ENCODE data around the gene SPATA13. TPM values are rescaled to one million over a fixed set of nuclear protein-coding genes. Genes with fewer than 3 reads are reported as not detected.

SPATA13 gene
- total RNA-seq, 1 experiment from 2014 or later, result 28.7 TPM

GRCh38 chr13:24267801-24268200 is 107.3 kb downstream of the SPATA13 start:
- ChIA-PET POLR2A (ENCODE audit: unreplicated experiment) (no interaction called here), CTCF (no interaction called here)
- Histone ChIP-seq H3K79me2 (ENCODE audit: low read depth) (no peaks in the 10 kb centered on the region; the same call in 1 of the 2 replicates), H3K27ac (no peak overlapping the region), H3K4me1 (replicated peaks; ENCODE audit: insufficient read depth) (no peaks in the 10 kb centered on the region), H3K4me3 (no peak overlapping the region), H3K9me3 (ENCODE audit: insufficient read depth, low read depth) (no peaks in the 10 kb centered on the region), H3K9me2 (ENCODE audit: insufficient read depth) (no peaks in the 10 kb centered on the region), H4K20me1 (ENCODE audit: insufficient read depth) (peaks cover 9% of the 10 kb centered on the region; the same call in 1 of the 2 replicates), H3K4me2 (no peak overlapping the region), H3F3A (ENCODE audit: insufficient read depth, low read depth) (no peaks in the 10 kb centered on the region), H3K36me3 (ENCODE audit: low read depth) (no peaks in the 10 kb centered on the region), H3K27me3 (ENCODE audit: insufficient read depth, low read depth) (no peaks in the 10 kb centered on the region), H2AFZ (no peak overlapping the region)
- DNase-seq, result no peak
- TF ChIP-seq EZH2 (IDR thresholded peaks at IDR 0.05; ENCODE audit: low read depth), result no peak
- TF ChIP-seq CTCF (conservative IDR thresholded peaks at IDR 0.05), result no peak
- intact Hi-C loops (cut with micrococcal nuclease; ENCODE audit: unreplicated experiment), result no loop called here
- BruUV-seq (replicated peaks), result no TSS peak

- ChIA-PET CTCF (no interaction called here), POLR2A (ENCODE audit: unreplicated experiment) (interaction anchor here (0.5 kb wide), 1 partner anchor 156 kb away, joined by 3 read pairs; no protein-coding TSS in a partner anchor)
- no peak for TF ChIP-seq EZH2 (IDR thresholded peaks at IDR 0.05; ENCODE audit: low read depth)
- TF ChIP-seq CTCF (conservative IDR thresholded peaks at IDR 0.05), result no peak
- Histone ChIP-seq H3K27ac (no peak overlapping the region), H3K9me3 (ENCODE audit: insufficient read depth, low read depth) (no peaks in the 10 kb centered on the region), H3K79me2 (ENCODE audit: low read depth) (no peaks in the 10 kb centered on the region; the same call in 1 of the 2 replicates), H3K4me3 (no peak overlapping the region), H3K9me2 (ENCODE audit: insufficient read depth) (no peaks in the 10 kb centered on the region), H3K4me1 (replicated peaks; ENCODE audit: insufficient read depth) (no peaks in the 10 kb centered on the region), H4K20me1 (ENCODE audit: insufficient read depth) (peaks cover 11% of the 10 kb centered on the region; the same call in 1 of the 2 replicates), H2AFZ (no peak overlapping the region), H3K36me3 (ENCODE audit: low read depth) (no peaks in the 10 kb centered on the region), H3K27me3 (ENCODE audit: insufficient read depth, low read depth) (no peaks in the 10 kb centered on the region), H3K4me2 (no peak overlapping the region), H3F3A (ENCODE audit: insufficient read depth, low read depth) (no peaks in the 10 kb centered on the region)
- DNase-seq, result no peak
- no TSS peak for BruUV-seq (replicated peaks)
- intact Hi-C loops (cut with micrococcal nuclease; ENCODE audit: unreplicated experiment), result no loop called here
These were observed 109.3 kb downstream of the SPATA13 start for GRCh38 chr13:24269821-24270220.

DNA sequence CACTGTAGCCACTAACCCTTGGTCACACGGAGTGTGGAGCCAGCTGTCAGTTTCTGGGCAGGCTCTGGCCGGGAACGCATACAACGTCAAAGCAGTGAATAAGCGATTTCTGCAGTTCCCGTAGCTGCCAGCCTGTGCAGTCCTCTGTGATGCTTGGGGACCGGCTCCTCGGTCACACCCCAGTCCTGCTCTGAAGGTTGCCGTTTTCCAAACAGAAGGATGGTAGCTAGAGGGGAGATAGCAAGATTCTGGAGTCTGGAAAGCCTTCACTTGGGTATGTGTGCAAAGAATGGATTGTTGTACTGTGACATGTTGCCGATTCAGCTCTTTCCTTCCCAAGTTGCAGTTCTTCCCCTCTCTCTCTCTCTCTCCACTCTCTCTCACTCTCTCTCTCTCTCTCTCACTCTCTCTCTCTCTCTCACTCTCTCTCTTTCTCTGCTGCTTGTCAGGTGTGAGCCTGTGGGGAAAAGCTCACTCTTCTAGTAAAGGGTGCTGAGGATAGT is 110.2 kb downstream of the SPATA13 start:
- Histone ChIP-seq H4K20me1 (ENCODE audit: insufficient read depth) (peaks cover 11% of the 10 kb centered on the region; the same call in 1 of the 2 replicates), H3K4me1 (replicated peaks; ENCODE audit: insufficient read depth) (no peaks in the 10 kb centered on the region), H3K4me2 (no peak overlapping the region), H3K9me3 (ENCODE audit: insufficient read depth, low read depth) (no peaks in the 10 kb centered on the region), H3K79me2 (ENCODE audit: low read depth) (no peaks in the 10 kb centered on the region; the same call in 1 of the 2 replicates), H2AFZ (no peak overlapping the region), H3K27ac (no peak overlapping the region), H3K9me2 (ENCODE audit: insufficient read depth) (no peaks in the 10 kb centered on the region), H3K4me3 (no peak overlapping the region), H3F3A (ENCODE audit: insufficient read depth, low read depth) (no peaks in the 10 kb centered on the region), H3K27me3 (ENCODE audit: insufficient read depth, low read depth) (no peaks in the 10 kb centered on the region), H3K36me3 (ENCODE audit: low read depth) (no peaks in the 10 kb centered on the region)
- ChIA-PET POLR2A (ENCODE audit: unreplicated experiment) (interaction anchor here (0.6 kb wide), 1 partner anchor 52 kb away, joined by 6 read pairs; no protein-coding TSS in a partner anchor), CTCF (no interaction called here)
- DNase-seq, result peak in 1 of 2 experiments; percentile 7
- TF ChIP-seq CTCF (conservative IDR thresholded peaks at IDR 0.05) (no peak), EZH2 (IDR thresholded peaks at IDR 0.05; ENCODE audit: low read depth) (no peak)
- BruUV-seq (replicated peaks), result no TSS peak
- intact Hi-C loops (cut with micrococcal nuclease; ENCODE audit: unreplicated experiment), result no loop called here

Data from PC-9 (cell line).